IMR-90 (cell line): ENCODE data around the gene PELO. TPM values are rescaled to one million over a fixed set of nuclear protein-coding genes. Genes with fewer than 3 reads are reported as not detected.

ENCODE experiments used
- ATAC-seq: fragments of 200-7000 bp; cut with Tn5 transposase; 2 replicates; pipeline ENCODE4 v1.9.1; 2020; ENCODE audit warnings: low read depth, mild to moderate bottlenecking, moderate library complexity
- BruUV-seq: library from RNA; stranded (reverse); fragments of 400-500 nt; replicated peaks from 2 replicates; lab custom pipeline; 2021; lab: Mats Ljungman, UMichigan
- CTCF ChIA-PET: fragments of 300-600 bp; formaldehyde crosslinking; extraction: SDS; loops from one replicate; lab custom pipeline; 2021; ENCODE audit warnings: antibody characterized with exemption; lab: Yijun Ruan, JAX
- POLR2A ChIA-PET: fragments of 300-600 bp; sonication (Branson Sonifier 250); formaldehyde crosslinking; loops from one replicate; lab custom pipeline; 2022; ENCODE audit warnings: antibody characterized with exemption; ENCODE audit not compliant: unreplicated experiment; lab: Charles Lee
- DNase-seq: peaks from one replicate; pipeline ENCODE4 v3.0.0; 2013
- H2AFZ ChIP-seq: replicated peaks from 2 replicates; pipeline ENCODE3; 2013; ENCODE audit warnings: low read length, mild to moderate bottlenecking; ENCODE audit not compliant: poor library complexity
- H2AK5ac ChIP-seq: 2 replicates; pipeline ENCODE4 v1.6.1; 2013; ENCODE audit warnings: low read depth, low read length, inconsistent platforms
- H2AK9ac ChIP-seq: replicated peaks from 2 replicates; pipeline ENCODE3; 2013; ENCODE audit warnings: mild to moderate bottlenecking, low read depth, low read length, moderate library complexity; ENCODE audit not compliant: poor library complexity
- H2BK120ac ChIP-seq: 2 replicates; pipeline ENCODE4 v1.6.1; 2013; ENCODE audit warnings: low read depth, low read length, inconsistent platforms
- H2BK15ac ChIP-seq: 3 replicates; pipeline ENCODE4 v1.6.1; 2013; ENCODE audit warnings: low read depth, low read length, inconsistent platforms
- H2BK20ac ChIP-seq: 2 replicates; pipeline ENCODE4 v1.6.1; 2013; ENCODE audit warnings: low read depth, mild to moderate bottlenecking, inconsistent platforms, low read length, moderate library complexity
- H2BK5ac ChIP-seq: 2 replicates; pipeline ENCODE4 v1.6.1; 2013; ENCODE audit warnings: mild to moderate bottlenecking, low read depth, low read length, inconsistent platforms; ENCODE audit not compliant: poor library complexity, severe bottlenecking
- H3K14ac ChIP-seq: replicated peaks from 2 replicates; pipeline ENCODE4 v1.6.1; 2013; ENCODE audit warnings: low read depth, low read length, inconsistent platforms
- H3K18ac ChIP-seq: 2 replicates; pipeline ENCODE4 v1.6.1; 2013; ENCODE audit warnings: low read depth, low read length, control low read depth
- H3K23ac ChIP-seq: 2 replicates; pipeline ENCODE4 v1.6.1; 2013; ENCODE audit warnings: low read depth, low read length, inconsistent platforms
- H3K27ac ChIP-seq: 2 replicates; pipeline ENCODE4 v1.5.1; 2013; ENCODE audit warnings: mild to moderate bottlenecking, control low read depth, low read length; ENCODE audit not compliant: insufficient read depth
- H3K27me3 ChIP-seq: 2 replicates; pipeline ENCODE4 v1.6.1; 2013; ENCODE audit warnings: low read length; ENCODE audit not compliant: control insufficient read depth, insufficient read depth
- H3K36me3 ChIP-seq: 2 replicates; pipeline ENCODE4 v1.6.1; 2013; ENCODE audit warnings: low read length, mixed read lengths; ENCODE audit not compliant: control insufficient read depth, insufficient read depth
- H3K4ac ChIP-seq: 2 replicates; pipeline ENCODE4 v1.6.1; 2013; ENCODE audit warnings: low read depth, low read length, inconsistent platforms
- H3K4me1 ChIP-seq: 2 replicates; pipeline ENCODE4 v1.6.1; 2013; ENCODE audit warnings: low read length, mixed read lengths; ENCODE audit not compliant: control insufficient read depth, insufficient read depth
- H3K4me2 ChIP-seq: 2 replicates; pipeline ENCODE4 v1.6.1; 2013; ENCODE audit warnings: low read depth, mild to moderate bottlenecking, control low read depth, low read length, moderate library complexity
- H3K4me3 ChIP-seq: 2 replicates; pipeline ENCODE4 v1.5.1; 2013; ENCODE audit warnings: low read depth, mild to moderate bottlenecking, control low read depth, low read length, moderate library complexity; ENCODE audit not compliant: insufficient read depth
- H3K56ac ChIP-seq: 2 replicates; pipeline ENCODE4 v1.6.1; 2013; ENCODE audit warnings: low read length, inconsistent platforms; ENCODE audit not compliant: insufficient read depth; ENCODE audit errors: extremely low read depth
- H3K79me1 ChIP-seq, 2 experiments: 2 replicates each; pipeline ENCODE4 v1.6.1; 2013; ENCODE audit warnings: low read length in 2 of 2, inconsistent platforms in 1 of 2, low read depth in 1 of 2
- H3K9ac ChIP-seq: 2 replicates; pipeline ENCODE4 v1.6.1; 2013; ENCODE audit warnings: low read depth, low read length, control low read depth
- H3K9me1 ChIP-seq: 2 replicates; pipeline ENCODE4 v1.6.1; 2013; ENCODE audit warnings: low read length, inconsistent platforms; ENCODE audit not compliant: insufficient read depth
- H3K9me3 ChIP-seq: 2 replicates; pipeline ENCODE4 v1.6.1; 2013; ENCODE audit warnings: low read length; ENCODE audit not compliant: control insufficient read depth, insufficient read depth
- H4K20me1 ChIP-seq: 2 replicates; pipeline ENCODE4 v1.6.1; 2013; ENCODE audit warnings: low read length, inconsistent platforms; ENCODE audit not compliant: insufficient read depth
- H4K5ac ChIP-seq: 2 replicates; pipeline ENCODE4 v1.6.1; 2013; ENCODE audit warnings: mild to moderate bottlenecking, low read depth, low read length, control low read depth
- H4K8ac ChIP-seq, 2 experiments: 2 replicates each; pipeline ENCODE4 v1.6.1; 2013; ENCODE audit warnings: low read depth in 2 of 2, low read length in 2 of 2, control low read depth in 1 of 2, inconsistent platforms in 1 of 2
- H4K91ac ChIP-seq: 2 replicates; pipeline ENCODE4 v1.6.1; 2013; ENCODE audit warnings: low read depth, low read length, inconsistent platforms; ENCODE audit not compliant: insufficient read depth
- BHLHE40 ChIP-seq: fragments of 150-350 bp; IDR thresholded peaks from 2 replicates; pipeline ENCODE4 v1.6.1; 2016; ENCODE audit warnings: mild to moderate bottlenecking, low read depth, low read length
- CEBPB ChIP-seq: IDR thresholded peaks from 2 replicates; pipeline ENCODE4 v1.6.1; 2012; ENCODE audit warnings: low read depth, low read length, improper control_type of control experiment
- CHD1 ChIP-seq: IDR thresholded peaks from 2 replicates; pipeline ENCODE4 v1.6.1; 2012; ENCODE audit warnings: low read depth, low read length, improper control_type of control experiment
- CTCF ChIP-seq: conservative IDR thresholded peaks from 2 replicates; pipeline ENCODE4 v1.5.1; 2012; ENCODE audit warnings: mild to moderate bottlenecking, low read depth, low read length, improper control_type of control experiment
- ELK1 ChIP-seq: fragments of 150-350 bp; IDR thresholded peaks from 2 replicates; pipeline ENCODE4 v1.6.1; 2016; ENCODE audit warnings: low read depth, mild to moderate bottlenecking, low read length, moderate library complexity, borderline replicate concordance
- FOS ChIP-seq: fragments of 150-350 bp; IDR thresholded peaks from 2 replicates; pipeline ENCODE4 v1.6.1; 2016; ENCODE audit warnings: low read depth, low read length
- MAFK ChIP-seq: IDR thresholded peaks from 2 replicates; pipeline ENCODE4 v1.6.1; 2012; ENCODE audit warnings: low read depth, low read length, improper control_type of control experiment
- MAZ ChIP-seq: IDR thresholded peaks from 2 replicates; pipeline ENCODE4 v1.6.1; 2012; ENCODE audit warnings: low read depth, mild to moderate bottlenecking, low read length, improper control_type of control experiment, moderate library complexity, borderline replicate concordance
- MXI1 ChIP-seq: IDR thresholded peaks from 2 replicates; pipeline ENCODE4 v1.6.1; 2012; ENCODE audit warnings: low read depth, mild to moderate bottlenecking, low read length, moderate library complexity, borderline replicate concordance
- NFE2L2 ChIP-seq: fragments of 150-350 bp; IDR thresholded peaks from 2 replicates; pipeline ENCODE4 v1.6.1; 2016; ENCODE audit warnings: low read depth, mild to moderate bottlenecking, low read length
- POLR2A ChIP-seq: IDR thresholded peaks from 2 replicates; pipeline ENCODE4 v1.6.1; 2012; ENCODE audit warnings: mild to moderate bottlenecking, low read depth, low read length
- RAD21 ChIP-seq: IDR thresholded peaks from 2 replicates; pipeline ENCODE4 v1.6.1; 2012; ENCODE audit warnings: low read length, improper control_type of control experiment
- RCOR1 ChIP-seq: IDR thresholded peaks from 2 replicates; pipeline ENCODE4 v1.6.1; 2012; ENCODE audit warnings: mild to moderate bottlenecking, low read length, improper control_type of control experiment; ENCODE audit not compliant: insufficient replicate concordance
- RFX5 ChIP-seq: IDR thresholded peaks from 2 replicates; pipeline ENCODE4 v1.8.0; 2012; ENCODE audit warnings: low read depth, mild to moderate bottlenecking, low read length, moderate library complexity
- SMC3 ChIP-seq: fragments of 150-350 bp; IDR thresholded peaks from 2 replicates; pipeline ENCODE4 v1.6.1; 2016; ENCODE audit warnings: low read depth, mild to moderate bottlenecking, antibody characterized with exemption, low read length, moderate library complexity
- USF2 ChIP-seq: fragments of 150-350 bp; IDR thresholded peaks from 2 replicates; pipeline ENCODE4 v1.6.1; 2017; ENCODE audit warnings: mild to moderate bottlenecking, antibody characterized with exemption, low read length, low read depth
- dilution Hi-C: fragments of 300-500 bp; cut with HindIII; formaldehyde crosslinking; loops from one replicate; pipeline ENCODE4 v1.14.3; 2018; ENCODE audit warnings: low sequenced_read_pairs; ENCODE audit not compliant: unreplicated experiment
- in situ Hi-C: fragments of 300-500 bp; cut with MboI; formaldehyde crosslinking; loops from 3 replicates; pipeline ENCODE4 v1.14.3; 2019; ENCODE audit warnings: low sequenced_read_pairs, inconsistent platforms, mixed read lengths
- intact Hi-C: fragments of 100-400 bp; cut with micrococcal nuclease; formaldehyde crosslinking; loops from 2 replicates; pipeline ENCODE4 v1.10.0; 2022
- polyA plus RNA-seq, 3 experiments: library from polyadenylated mRNA; depleted of rRNA; stranded (reverse); fragments of >200 nt; gene quantifications; 2 replicates each; pipeline ENCODE4 v1.2.3, GENCODE V29; 2012; ENCODE audit warnings: low replicate concordance in 1 of 3
- total RNA-seq: library from RNA; depleted of rRNA; stranded (reverse); fragments of >200 nt; gene quantifications from 2 replicates; pipeline ENCODE4 v1.2.3, GENCODE V29; 2012

Gene PELO
- total and polyA plus RNA-seq, 2 of the 4 experiments (the other 2 are of a cell fraction): 42.4 to 48.9 TPM

GRCh38 chr5:52749666-52750065 is 38.0 kb upstream of the PELO start:
- in situ Hi-C loops: no loop called here
- Histone ChIP-seq H3K4me2 (no peak overlapping the region), H4K91ac (no peak overlapping the region), H3K36me3 (no peaks in the 10 kb centered on the region), H3K27me3 (no peaks in the 10 kb centered on the region), H3K4me3 (no peak overlapping the region), H4K8ac (no peak overlapping the region), H3K9me3 (no peaks in the 10 kb centered on the region), H3K4ac (no peak overlapping the region), H2BK20ac (no peak overlapping the region), H4K20me1 (no peaks in the 10 kb centered on the region), H2BK15ac (no peak overlapping the region), H4K5ac (no peak overlapping the region), H3K79me1 (no peaks in the 10 kb centered on the region), H3K27ac (no peak overlapping the region), H3K9me1 (peaks cover 3% of the 10 kb centered on the region; the same call in 1 of the 2 replicates), H2AK5ac (no peak overlapping the region), H3K4me1 (peaks cover 13% of the 10 kb centered on the region), H2BK120ac (no peak overlapping the region), H2AK9ac (no peak overlapping the region), H3K9ac (no peak overlapping the region), H3K14ac (no peak overlapping the region), H3K18ac (peak overlapping the region; percentile 74; the same call in 1 of the 2 replicates), H3K56ac (no peak overlapping the region), H2BK5ac (no peak overlapping the region), H2AFZ (no peak overlapping the region), H3K23ac (no peak overlapping the region)
- BruUV-seq: no TSS peak
- ATAC-seq: no peak
- POLR2A ChIA-PET: no interaction called here
- dilution Hi-C loops: no loop called here
- no peak for TF ChIP-seq FOS
- no peak for TF ChIP-seq MAFK
- TF ChIP-seq ELK1: no peak
- no peak for TF ChIP-seq RCOR1
- no peak for TF ChIP-seq CEBPB
- no peak for TF ChIP-seq MXI1
- no peak for TF ChIP-seq RFX5
- no peak for TF ChIP-seq SMC3
- TF ChIP-seq BHLHE40: no peak
- no peak for TF ChIP-seq RAD21
- no peak for TF ChIP-seq MAZ
- TF ChIP-seq CTCF: no peak
- no peak for TF ChIP-seq POLR2A
- no peak for TF ChIP-seq CHD1
- no peak for TF ChIP-seq NFE2L2
- TF ChIP-seq USF2: no peak
- DNase-seq: no peak
- CTCF ChIA-PET: interaction anchor here (0.6 kb wide), 1 partner anchor 39 kb away, joined by 4 read pairs; no protein-coding TSS in a partner anchor
- intact Hi-C loops: loop anchor here (5.0 kb wide), 1 partner anchor 38 kb away; the partner anchor contains the start of genes ITGA1 and PELO
